ENCODE measurements around the gene SUN1.
"Not testable (repeated sequence)": the region's sequence is repeated elsewhere in the genome, so short reads cannot be mapped to it uniquely, and the experiment has no call there.

- TF ChIP-seq CTCF (conservative IDR thresholded peaks at IDR 0.05 in 1 of 2, IDR thresholded peaks at IDR 0.05 in 1 of 2; ENCODE audit: low read depth in 1 of 2, low read length in 2 of 2); EZH2 (IDR thresholded peaks at IDR 0.05; ENCODE audit: low read length, missing control alignments): not testable (repeated sequence)
These were observed 30.9 kb upstream of the SUN1 start for GRCh38 chr7:801351-801750.

Data from fibroblast of lung (primary cell).